MM.1S (cell line): ENCODE measurements around the gene FOXI1.

ENCODE experiments used
- DNase-seq: peaks from one replicate; pipeline ENCODE4 v3.0.0-alpha.2; 2015
- H2AFZ ChIP-seq: fragments of 300-600 bp; sonication (generic); 2 replicates; pipeline ENCODE4 v1.6.0; 2016; ENCODE audit warnings: antibody characterized with exemption, low read length
- H3F3A ChIP-seq: fragments of 300-600 bp; sonication (generic); 2 replicates; pipeline ENCODE4 v1.6.1; 2016; ENCODE audit warnings: mild to moderate bottlenecking, antibody characterized with exemption, low read length, moderate library complexity, mixed read lengths; ENCODE audit not compliant: insufficient read depth
- H3K27ac ChIP-seq: fragments of 300-600 bp; sonication (generic); 2 replicates; pipeline ENCODE4 v1.5.1; 2016; ENCODE audit warnings: mild to moderate bottlenecking, low read length
- H3K27me3 ChIP-seq: fragments of 300-600 bp; sonication (generic); replicated peaks from 2 replicates; pipeline ENCODE4 v1.6.0; 2016; ENCODE audit warnings: low read length; ENCODE audit not compliant: insufficient read depth
- H3K36me3 ChIP-seq: fragments of 300-600 bp; sonication (generic); replicated peaks from 2 replicates; pipeline ENCODE4 v1.6.1; 2016; ENCODE audit warnings: mild to moderate bottlenecking, low read length, mixed read lengths; ENCODE audit not compliant: insufficient read depth
- H3K4me1 ChIP-seq: fragments of 300-600 bp; sonication (generic); 2 replicates; pipeline ENCODE4 v1.6.1; 2016; ENCODE audit warnings: low read length, mixed read lengths
- H3K4me2 ChIP-seq: fragments of 300-600 bp; sonication (generic); 2 replicates; pipeline ENCODE4 v1.6.0; 2016; ENCODE audit warnings: low read depth, low read length
- H3K4me3 ChIP-seq: fragments of 300-600 bp; sonication (generic); 2 replicates; pipeline ENCODE4 v1.5.1; 2016; ENCODE audit warnings: low read length, mixed read lengths
- H3K79me2 ChIP-seq: fragments of 300-600 bp; sonication (generic); 2 replicates; pipeline ENCODE4 v1.6.1; 2016; ENCODE audit warnings: mixed run types, low read length, mixed read lengths
- H3K9ac ChIP-seq: fragments of 300-600 bp; sonication (generic); 2 replicates; pipeline ENCODE4 v1.6.1; 2016; ENCODE audit warnings: low read length, mixed read lengths
- H3K9me2 ChIP-seq: fragments of 300-600 bp; sonication (generic); replicated peaks from 2 replicates; pipeline ENCODE4 v1.6.1; 2016; ENCODE audit warnings: mild to moderate bottlenecking, low read length, mixed read lengths; ENCODE audit not compliant: insufficient read depth
- H3K9me3 ChIP-seq: fragments of 300-600 bp; sonication (generic); replicated peaks from 2 replicates; pipeline ENCODE4 v1.6.1; 2016; ENCODE audit warnings: mild to moderate bottlenecking, low read length, mixed read lengths; ENCODE audit not compliant: insufficient read depth
- H4K20me1 ChIP-seq: fragments of 300-600 bp; sonication (generic); 2 replicates; pipeline ENCODE4 v1.6.1; 2016; ENCODE audit warnings: mild to moderate bottlenecking, low read length, moderate library complexity, mixed read lengths; ENCODE audit not compliant: insufficient read depth
- CTCF ChIP-seq: fragments of 300-600 bp; sonication (generic); IDR thresholded peaks from 2 replicates; pipeline ENCODE4 v1.5.1; 2016; ENCODE audit warnings: antibody characterized with exemption, low read length, mixed read lengths
- EZH2 ChIP-seq: fragments of 300-600 bp; sonication (generic); optimal IDR thresholded peaks from 2 replicates; pipeline ENCODE3; 2017; ENCODE audit warnings: low read depth, mild to moderate bottlenecking, antibody characterized with exemption, low read length, mixed read lengths
- EZH2phosphoT487 ChIP-seq: fragments of 300-600 bp; sonication (generic); IDR thresholded peaks from 2 replicates; pipeline ENCODE4 v1.6.1; 2018; ENCODE audit warnings: antibody characterized with exemption, low read length

Gene FOXI1

GRCh38 chr5:170077526-170077925 lies 28.2 kb upstream of the FOXI1 start:
- no peak for TF ChIP-seq CTCF
- TF ChIP-seq EZH2: no peak
- TF ChIP-seq EZH2phosphoT487: no peak
- no peak for DNase-seq
- Histone ChIP-seq H3K27me3 (no peaks in the 10 kb centered on the region), H3K4me3 (no peak overlapping the region), H3K79me2 (no peaks in the 10 kb centered on the region), H3K9me3 (no peaks in the 10 kb centered on the region), H3K9me2 (no peaks in the 10 kb centered on the region), H3K27ac (no peak overlapping the region), H3K36me3 (no peaks in the 10 kb centered on the region; the same call in none of the 2 replicates), H3K9ac (no peak overlapping the region), H3K4me2 (no peak overlapping the region), H2AFZ (no peak overlapping the region), H3F3A (no peaks in the 10 kb centered on the region), H4K20me1 (no peaks in the 10 kb centered on the region), H3K4me1 (no peaks in the 10 kb centered on the region)

- no peaks in the 10 kb centered on the region for H3K4me1 ChIP-seq
- H3K4me2 ChIP-seq: no peak overlapping the region
- H2AFZ ChIP-seq: no peak overlapping the region
- H3K9me2 ChIP-seq: no peaks in the 10 kb centered on the region
- H3F3A ChIP-seq: no peaks in the 10 kb centered on the region
- H3K9me3 ChIP-seq: no peaks in the 10 kb centered on the region
- no peaks in the 10 kb centered on the region; the same call in none of the 2 replicates for H3K36me3 ChIP-seq
- DNase-seq: no peak
- no peak overlapping the region for H3K4me3 ChIP-seq
- H3K9ac ChIP-seq: no peak overlapping the region
- H3K27me3 ChIP-seq: no peaks in the 10 kb centered on the region
- no peak overlapping the region for H3K27ac ChIP-seq
- no peaks in the 10 kb centered on the region for H3K79me2 ChIP-seq
- no peaks in the 10 kb centered on the region for H4K20me1 ChIP-seq
- TF ChIP-seq CTCF (no peak), EZH2phosphoT487 (no peak), EZH2 (no peak)
Observed at GRCh38 chr5:170078458-170078857, 27.2 kb upstream of the FOXI1 start.

- no peaks in the 10 kb centered on the region for H3K27me3 ChIP-seq
- TF ChIP-seq EZH2phosphoT487 (no peak), CTCF (no peak), EZH2 (no peak)
- H3K4me1 ChIP-seq: no peaks in the 10 kb centered on the region
- no peak overlapping the region for H2AFZ ChIP-seq
- no peaks in the 10 kb centered on the region for H4K20me1 ChIP-seq
- H3K9me2 ChIP-seq: no peaks in the 10 kb centered on the region
- H3K9ac ChIP-seq: no peak overlapping the region
- no peak for DNase-seq
- no peak overlapping the region for H3K4me2 ChIP-seq
- H3K27ac ChIP-seq: no peak overlapping the region
- H3K9me3 ChIP-seq: no peaks in the 10 kb centered on the region
- H3K36me3 ChIP-seq: no peaks in the 10 kb centered on the region; the same call in none of the 2 replicates
- H3K4me3 ChIP-seq: no peak overlapping the region
- H3F3A ChIP-seq: no peaks in the 10 kb centered on the region
- H3K79me2 ChIP-seq: no peaks in the 10 kb centered on the region
Observed at GRCh38 chr5:170078931-170079330, 26.8 kb upstream of the FOXI1 start.
